ENCODE results near the gene TIE1.

The TIE1 gene

GRCh38 chr1:43334453-43335205, 33.8 kb downstream of the TIE1 start:
- DNase-seq = no peak

GRCh38 chr1:43337588-43337987, 36.8 kb downstream of the TIE1 start, which contains the start of gene MPL:
TSS of gene MPL (plus strand) at chr1:43337818. CDS start at chr1:43337849, 31 bp downstream.
- DNase-seq = no peak

- DNase-seq = no peak
Observed at GRCh38 chr1:43338001-43338400, 37.2 kb downstream of the TIE1 start.

DNA sequence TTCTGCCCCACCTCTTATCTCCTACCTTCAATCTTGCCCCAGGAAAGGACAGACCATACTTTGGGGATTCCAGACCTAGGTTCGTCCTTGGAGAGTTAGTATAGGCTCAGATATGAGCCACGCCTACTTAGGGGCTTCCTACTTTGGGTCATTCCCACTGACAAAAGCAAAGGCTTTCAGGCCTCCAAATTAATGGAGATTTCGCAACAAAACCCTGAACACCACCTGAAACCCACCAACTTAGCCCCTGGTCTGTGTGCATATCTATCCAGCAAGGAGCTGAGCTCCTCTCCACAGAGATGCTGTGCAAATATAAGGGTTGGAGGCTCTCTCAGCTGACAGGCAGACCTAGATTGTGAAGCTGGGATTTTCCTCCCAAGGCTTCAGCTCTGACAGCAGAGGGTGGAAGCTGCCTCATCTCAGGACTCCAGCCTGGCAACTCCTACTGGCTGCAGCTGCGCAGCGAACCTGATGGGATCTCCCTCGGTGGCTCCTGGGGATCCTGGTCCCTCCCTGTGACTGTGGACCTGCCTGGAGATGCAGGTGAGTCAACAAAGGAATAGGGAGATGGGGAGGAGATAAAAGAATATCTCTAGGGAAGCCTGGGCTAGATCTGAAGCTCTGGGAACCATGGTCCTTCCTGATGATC, 38.9 kb downstream of the TIE1 start:
- DNase-seq = no peak

GRCh38 chr1:43340559-43340958, 39.8 kb downstream of the TIE1 start:
- no peak for DNase-seq

DNA sequence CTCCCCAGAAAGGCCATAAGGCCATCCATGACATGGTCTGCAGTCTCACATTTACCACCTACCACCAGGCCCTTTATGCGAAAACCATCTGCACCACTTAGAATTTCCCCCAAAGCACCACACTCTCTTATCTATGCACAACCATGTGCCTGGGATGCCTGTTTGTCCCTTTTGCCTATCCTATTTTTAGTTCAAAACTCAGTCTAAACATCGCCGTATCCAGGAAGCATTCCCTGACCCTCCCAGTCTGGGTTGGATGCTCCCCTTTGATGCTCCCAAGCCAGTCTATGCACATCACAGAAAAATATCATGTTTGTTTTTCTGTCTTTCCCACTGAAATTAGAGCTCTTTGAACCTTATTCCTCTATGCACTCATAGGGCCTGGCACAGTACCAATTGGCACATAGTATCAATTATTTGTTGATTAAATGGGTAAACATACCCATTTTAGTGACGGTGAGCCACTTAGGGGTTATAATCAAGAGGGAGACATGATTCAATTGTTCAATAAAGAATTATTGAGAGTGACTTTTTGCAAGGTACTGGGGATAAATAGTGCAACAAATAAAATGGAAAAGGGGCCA, 43.6 kb downstream of the TIE1 start:
- no peak for DNase-seq

DNA sequence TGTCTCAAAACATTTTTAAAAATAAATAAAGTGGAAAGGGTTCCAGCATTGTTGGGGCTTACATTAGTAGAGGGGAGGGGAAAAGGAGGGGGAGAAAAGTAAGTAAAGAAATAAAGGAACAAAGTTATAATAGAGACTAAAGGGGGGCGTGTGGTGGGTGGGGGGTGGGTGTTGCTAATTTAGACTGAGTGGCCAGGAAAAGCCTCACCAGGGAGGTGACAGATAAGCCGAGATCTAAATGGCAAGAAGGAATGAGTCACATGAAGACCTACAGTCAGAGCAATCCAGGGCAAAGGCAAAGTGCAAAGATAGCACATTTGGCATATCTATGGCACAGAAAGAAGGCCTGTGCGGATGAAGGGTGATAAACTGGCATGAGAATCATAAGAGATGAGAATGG, 44.3 kb downstream of the TIE1 start:
- DNase-seq = no peak

DNA sequence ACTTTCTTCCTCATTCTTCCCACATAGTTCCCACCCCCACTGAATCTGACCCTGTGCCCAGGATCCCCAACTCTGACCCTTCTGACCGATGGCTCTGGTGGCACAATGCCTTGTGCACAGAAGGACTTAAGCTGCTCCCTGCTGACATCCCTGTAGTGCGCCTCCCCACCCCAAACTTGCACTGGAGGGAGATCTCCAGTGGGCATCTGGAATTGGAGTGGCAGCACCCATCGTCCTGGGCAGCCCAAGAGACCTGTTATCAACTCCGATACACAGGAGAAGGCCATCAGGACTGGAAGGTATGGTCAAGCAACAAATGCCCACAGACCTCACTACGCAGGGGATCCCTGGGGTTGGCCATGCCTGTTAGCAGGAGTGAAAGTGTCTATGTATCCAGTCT, 45.9 kb downstream of the TIE1 start:
- no peak for DNase-seq

GRCh38 chr1:43348343-43348808, 47.6 kb downstream of the TIE1 start:
- peak in 10 of 58 donors; percentile 21 to 77 (median 50) for DNase-seq

GRCh38 chr1:43348809-43349593, 48.2 kb downstream of the TIE1 start:
- peak in 47 of 58 donors; percentile 16 to 77 (median 48) for DNase-seq

- peak in 11 of 58 donors; percentile 4 to 41 (median 28) for DNase-seq
Observed at GRCh38 chr1:43349594-43350306, 49.0 kb downstream of the TIE1 start.

DNA sequence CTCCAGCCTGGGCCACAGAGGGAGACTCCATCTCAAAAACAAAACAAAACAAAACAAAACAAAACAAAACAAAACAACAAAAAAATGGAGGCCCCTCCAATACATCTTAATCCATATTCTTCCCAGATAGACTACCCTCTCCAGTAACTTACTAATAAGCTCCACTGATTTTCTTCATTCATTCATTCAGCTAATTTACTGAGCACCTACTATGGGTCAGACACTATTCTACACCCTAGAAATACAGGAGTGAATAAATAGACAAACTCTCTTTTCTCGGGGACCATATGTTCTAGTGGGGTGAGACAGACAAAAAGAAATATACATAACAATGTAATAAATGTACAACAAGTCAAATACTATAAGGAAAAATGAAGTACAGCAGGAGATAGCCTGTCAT, 50.2 kb downstream of the TIE1 start:
- DNase-seq = no peak

GRCh38 chr1:43351421-43352350, 50.9 kb downstream of the TIE1 start:
- DNase-seq = no peak

- no peak for DNase-seq
Observed at GRCh38 chr1:43352351-43352705, 51.5 kb downstream of the TIE1 start.

DNA sequence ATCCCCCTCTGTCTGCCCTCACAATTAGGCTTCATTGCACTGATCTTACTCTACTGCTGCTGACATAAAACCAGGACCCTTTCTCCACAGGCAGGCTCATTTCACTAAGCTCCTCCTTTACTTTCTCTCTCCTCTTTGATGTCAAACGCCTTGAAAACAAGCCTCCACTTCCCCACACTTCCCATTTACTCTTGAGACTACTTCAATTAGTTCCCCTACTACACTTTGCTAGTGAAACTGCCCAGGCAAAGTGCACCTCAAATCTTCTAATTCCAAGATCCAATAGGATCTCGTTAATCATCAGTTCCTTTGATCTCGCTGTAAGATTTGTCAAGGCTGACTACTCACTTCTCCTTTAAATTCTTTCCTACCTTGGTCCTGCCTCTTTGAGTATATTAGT, 52.1 kb downstream of the TIE1 start:
- DNase-seq = no peak

- no peak for DNase-seq
Observed at GRCh38 chr1:43354471-43354870, 53.7 kb downstream of the TIE1 start.

DNA sequence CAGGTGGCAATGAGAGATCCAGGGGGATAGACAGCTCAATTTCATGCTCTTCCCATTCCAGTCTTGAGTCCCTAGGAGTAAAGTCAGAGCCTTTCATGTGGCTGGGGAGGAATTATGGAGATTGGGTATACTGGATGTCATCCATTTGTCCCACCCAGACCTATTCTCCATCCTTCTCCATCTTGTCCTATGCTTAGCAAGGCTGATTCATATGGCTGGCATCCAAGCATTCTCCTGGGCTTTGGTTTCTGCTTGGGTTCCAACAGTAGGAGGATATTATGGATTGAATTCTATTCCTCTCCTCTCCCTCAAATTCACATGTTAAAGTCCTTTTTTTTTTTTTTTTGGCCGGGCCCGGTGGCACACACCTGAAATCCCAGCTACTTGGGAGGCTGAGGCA, 54.2 kb downstream of the TIE1 start:
- DNase-seq = peak in 1 of 58 donors; percentile 2

DNA sequence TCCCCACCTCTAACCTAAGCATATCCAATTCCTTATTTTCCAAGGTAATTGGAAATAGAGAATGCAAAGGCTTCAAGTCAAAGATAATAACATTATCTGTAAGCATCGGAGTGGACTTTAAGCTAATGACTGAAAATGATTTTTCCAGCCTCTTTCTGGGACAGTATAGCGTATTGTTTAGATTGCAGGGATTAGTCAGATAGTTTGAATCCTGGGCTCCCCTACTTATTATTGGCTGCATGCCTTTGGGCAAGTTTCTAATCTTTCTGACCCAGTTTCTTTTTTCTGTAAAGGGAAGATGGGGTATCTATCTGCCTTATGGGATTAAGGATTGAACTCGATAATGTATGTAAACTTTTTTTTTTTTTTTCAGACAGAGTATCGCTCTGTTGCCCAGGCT, 56.5 kb downstream of the TIE1 start:
- DNase-seq = no peak

DNA sequence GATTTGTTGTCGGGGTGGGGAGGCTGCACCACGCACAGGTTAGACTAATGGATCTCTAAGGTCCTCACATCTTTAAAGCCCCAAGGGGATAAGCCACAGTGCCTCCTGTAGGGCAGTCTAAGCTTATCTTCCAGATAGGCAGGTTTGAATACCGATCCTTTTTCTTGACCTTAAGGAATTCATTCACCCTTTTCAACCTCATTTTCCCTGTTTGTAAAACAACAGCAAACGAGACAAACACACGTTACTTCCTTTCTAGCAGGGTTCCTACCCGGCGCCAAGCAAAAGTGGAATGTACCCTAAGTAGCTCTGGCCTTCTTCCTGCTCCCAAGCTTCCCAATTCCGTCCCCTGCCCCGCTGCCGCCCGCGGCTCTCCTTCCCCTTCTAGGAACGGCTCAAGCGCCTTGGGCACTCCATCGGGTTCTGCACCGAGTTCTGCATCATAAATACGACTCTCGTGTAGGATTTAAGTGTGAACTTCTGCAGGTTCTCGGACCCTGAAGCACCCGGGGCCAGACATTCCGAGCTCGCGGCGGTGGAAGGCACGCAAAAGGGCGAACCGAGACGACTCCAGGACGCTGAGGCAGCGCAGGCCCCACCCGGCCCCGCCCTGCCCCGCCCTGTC, 57.5 kb downstream of the TIE1 start:
- peak in 2 of 58 donors; percentile 29 to 67 for DNase-seq

Data from anterior cingulate cortex (tissue), 58 donors.